Measurements from ENCODE around the gene KRT33B. TPM values are rescaled to one million over a fixed set of nuclear protein-coding genes. Genes with fewer than 3 reads are reported as not detected.

KRT33B gene
- total RNA-seq, 1 donor from 2014 or later: not detected

DNA sequence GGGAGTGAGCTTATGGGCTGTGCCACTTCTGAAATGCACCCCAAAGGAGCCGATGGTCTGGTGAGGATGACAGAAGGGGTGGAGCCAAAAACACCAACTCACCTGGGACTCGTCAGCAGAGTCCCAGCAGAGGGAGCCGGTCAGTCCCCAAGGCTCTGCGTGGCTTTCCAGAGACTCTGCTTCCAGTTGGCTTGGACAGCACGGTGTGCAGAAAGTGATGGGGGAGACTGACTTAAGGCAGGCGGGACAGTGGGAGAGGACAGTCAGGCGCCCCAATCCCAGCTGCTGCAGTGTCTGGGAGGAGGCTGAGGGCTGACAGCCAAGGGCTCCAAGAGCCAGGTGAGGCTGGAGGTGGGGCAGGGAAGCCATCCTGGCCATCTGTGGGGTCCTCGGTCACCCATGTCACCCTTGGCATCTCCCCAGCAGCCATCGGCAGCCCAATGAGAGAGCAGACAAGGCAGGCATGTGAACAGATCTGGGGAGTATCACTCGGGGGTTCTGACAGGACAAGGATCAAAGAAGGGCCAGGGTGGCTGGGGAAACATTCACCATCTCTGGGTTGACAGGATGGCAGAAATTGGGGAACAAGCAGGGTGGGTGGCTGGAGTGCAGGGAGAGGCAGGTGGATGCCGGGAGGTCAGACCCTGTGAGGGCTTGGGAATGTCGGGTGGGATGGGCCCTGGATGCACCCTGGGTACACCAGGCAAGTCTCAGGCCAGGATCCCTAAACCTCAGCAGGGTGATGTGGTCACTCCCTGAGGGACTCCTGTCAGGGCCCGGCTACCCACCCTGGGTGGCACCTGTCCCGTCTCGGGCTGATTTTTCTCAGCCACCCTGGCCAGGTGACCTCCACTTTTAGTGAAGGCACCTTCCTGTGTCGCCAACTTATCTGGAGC is 45.2 kb downstream of the KRT33B start:
- no peak overlapping the region for H3K27ac ChIP-seq (ENCODE audit: low read depth, low read length)
- H3K9ac ChIP-seq (ENCODE audit: low read length): no peak overlapping the region
- H3K4me1 ChIP-seq (ENCODE audit: insufficient read depth, low read length): no peaks in the 10 kb centered on the region
- no peak for DNase-seq (ENCODE audit: low read depth)
- no peak overlapping the region for H3K4me3 Mint-ChIP-seq (ENCODE audit: unreplicated experiment)
- no peak overlapping the region for H3K4me3 ChIP-seq (ENCODE audit: insufficient read depth, low read depth, low read length)
- no peak overlapping the region for H2AFZ ChIP-seq (ENCODE audit: low read depth, low read length)
- H3K79me2 ChIP-seq (ENCODE audit: insufficient read depth, low read length): no peaks in the 10 kb centered on the region
- no peak overlapping the region for H3K27ac Mint-ChIP-seq (ENCODE audit: unreplicated experiment)
- no peak for FAIRE-seq
- no peaks in the 10 kb centered on the region for H3K9me3 ChIP-seq (ENCODE audit: insufficient read depth, low read depth, low read length)
- peaks cover 2% of the 10 kb centered on the region for H3K27me3 Mint-ChIP-seq (ENCODE audit: low read depth, unreplicated experiment)
- no peaks in the 10 kb centered on the region for H3K27me3 ChIP-seq (ENCODE audit: insufficient read depth, low read length)
- no peaks in the 10 kb centered on the region for H3K4me1 Mint-ChIP-seq (ENCODE audit: low read depth, unreplicated experiment)
- H4K20me1 ChIP-seq (ENCODE audit: insufficient read depth, low read length): no peaks in the 10 kb centered on the region
- TF ChIP-seq, protein P1, sequence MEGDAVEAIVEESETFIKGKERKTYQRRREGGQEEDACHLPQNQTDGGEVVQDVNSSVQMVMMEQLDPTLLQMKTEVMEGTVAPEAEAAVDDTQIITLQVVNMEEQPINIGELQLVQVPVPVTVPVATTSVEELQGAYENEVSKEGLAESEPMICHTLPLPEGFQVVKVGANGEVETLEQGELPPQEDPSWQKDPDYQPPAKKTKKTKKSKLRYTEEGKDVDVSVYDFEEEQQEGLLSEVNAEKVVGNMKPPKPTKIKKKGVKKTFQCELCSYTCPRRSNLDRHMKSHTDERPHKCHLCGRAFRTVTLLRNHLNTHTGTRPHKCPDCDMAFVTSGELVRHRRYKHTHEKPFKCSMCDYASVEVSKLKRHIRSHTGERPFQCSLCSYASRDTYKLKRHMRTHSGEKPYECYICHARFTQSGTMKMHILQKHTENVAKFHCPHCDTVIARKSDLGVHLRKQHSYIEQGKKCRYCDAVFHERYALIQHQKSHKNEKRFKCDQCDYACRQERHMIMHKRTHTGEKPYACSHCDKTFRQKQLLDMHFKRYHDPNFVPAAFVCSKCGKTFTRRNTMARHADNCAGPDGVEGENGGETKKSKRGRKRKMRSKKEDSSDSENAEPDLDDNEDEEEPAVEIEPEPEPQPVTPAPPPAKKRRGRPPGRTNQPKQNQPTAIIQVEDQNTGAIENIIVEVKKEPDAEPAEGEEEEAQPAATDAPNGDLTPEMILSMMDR (IDR thresholded peaks at IDR 0.05; ENCODE audit: insufficient read depth, low read depth, low read length): no peak
- no peak for TF ChIP-seq EZH2 (IDR thresholded peaks at IDR 0.05; ENCODE audit: insufficient read depth, low read length)
- peaks cover 9% of the 10 kb centered on the region for H3K9me3 Mint-ChIP-seq (ENCODE audit: unreplicated experiment)
- H3K4me2 ChIP-seq (ENCODE audit: low read length): no peak overlapping the region
- H3K36me3 ChIP-seq (ENCODE audit: insufficient read depth, low read length): no peaks in the 10 kb centered on the region
- H3K36me3 Mint-ChIP-seq (ENCODE audit: low read depth, unreplicated experiment): peaks cover 3% of the 10 kb centered on the region

DNA sequence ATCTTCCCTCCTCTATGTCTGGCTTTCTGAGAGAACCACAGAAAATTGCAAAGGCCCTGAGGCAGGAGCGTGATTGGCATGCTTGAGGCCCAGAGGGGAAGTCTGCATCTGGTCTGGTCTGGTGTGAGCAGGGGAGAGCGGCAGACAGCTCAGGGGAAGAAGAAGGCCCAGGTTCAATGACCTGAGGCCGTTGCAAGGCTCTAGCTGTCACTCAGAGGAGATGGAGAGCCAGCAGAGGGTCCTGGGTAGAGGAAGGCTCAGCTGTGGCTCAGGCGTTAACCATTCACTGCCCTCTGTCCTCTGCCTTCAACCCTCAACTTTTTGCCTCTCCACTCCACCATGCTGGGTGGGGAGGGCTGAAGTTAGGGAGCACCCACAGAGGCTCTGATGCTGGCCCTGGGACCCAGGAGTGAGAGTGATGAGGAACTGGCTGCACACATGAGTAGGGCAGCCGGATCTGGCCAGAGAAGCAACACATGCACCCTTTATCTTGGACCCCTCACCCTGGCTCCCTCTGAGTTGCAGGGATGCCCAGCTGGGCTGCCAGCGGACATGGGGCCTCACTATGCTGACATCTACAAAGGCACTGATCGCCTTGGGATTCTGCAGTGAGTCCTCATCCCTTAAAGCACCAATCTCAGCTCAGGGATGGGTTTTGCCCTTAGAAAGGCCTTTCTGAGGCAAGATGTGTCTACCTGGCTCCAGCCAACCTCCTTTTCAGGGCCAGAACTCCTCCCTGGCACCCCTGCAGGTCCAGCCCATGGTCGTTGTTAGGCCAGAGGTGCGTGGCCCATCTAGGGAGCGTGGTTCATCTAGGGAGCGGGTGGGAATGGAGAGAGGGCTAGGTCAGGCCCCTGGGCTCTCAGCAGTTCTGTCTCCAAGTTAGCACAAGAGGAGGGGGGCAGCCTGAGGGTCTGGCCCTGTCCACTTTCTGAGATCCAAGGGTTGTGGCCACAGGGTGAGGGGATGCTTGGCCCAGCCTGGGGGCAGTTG is 46.4 kb downstream of the KRT33B start:
- no peaks in the 10 kb centered on the region for H3K27me3 ChIP-seq (ENCODE audit: insufficient read depth, low read length)
- Mint-ChIP-seq H3K27me3 (ENCODE audit: low read depth, unreplicated experiment) (peaks cover 2% of the 10 kb centered on the region), H3K4me1 (ENCODE audit: low read depth, unreplicated experiment) (no peaks in the 10 kb centered on the region), H3K27ac (ENCODE audit: unreplicated experiment) (no peak overlapping the region), H3K9me3 (ENCODE audit: unreplicated experiment) (peaks cover 9% of the 10 kb centered on the region), H3K4me3 (ENCODE audit: unreplicated experiment) (no peak overlapping the region), H3K36me3 (ENCODE audit: low read depth, unreplicated experiment) (peaks cover 3% of the 10 kb centered on the region)
- FAIRE-seq: no peak
- no peaks in the 10 kb centered on the region for H3K36me3 ChIP-seq (ENCODE audit: insufficient read depth, low read length)
- H4K20me1 ChIP-seq (ENCODE audit: insufficient read depth, low read length): no peaks in the 10 kb centered on the region
- no peak overlapping the region for H3K4me2 ChIP-seq (ENCODE audit: low read length)
- no peak overlapping the region for H3K4me3 ChIP-seq (ENCODE audit: insufficient read depth, low read depth, low read length)
- H3K9ac ChIP-seq (ENCODE audit: low read length): no peak overlapping the region
- TF ChIP-seq EZH2 (IDR thresholded peaks at IDR 0.05; ENCODE audit: insufficient read depth, low read length): no peak
- TF ChIP-seq, protein P1 (IDR thresholded peaks at IDR 0.05; ENCODE audit: insufficient read depth, low read depth, low read length): no peak
- DNase-seq (ENCODE audit: low read depth): no peak
- H3K9me3 ChIP-seq (ENCODE audit: insufficient read depth, low read depth, low read length): no peaks in the 10 kb centered on the region
- no peak overlapping the region for H2AFZ ChIP-seq (ENCODE audit: low read depth, low read length)
- H3K27ac ChIP-seq (ENCODE audit: low read depth, low read length): no peak overlapping the region
- no peaks in the 10 kb centered on the region for H3K79me2 ChIP-seq (ENCODE audit: insufficient read depth, low read length)
- no peaks in the 10 kb centered on the region for H3K4me1 ChIP-seq (ENCODE audit: insufficient read depth, low read length)
